HG03565 (cell line): ENCODE measurements around the gene CPNE8.
"Not testable (repeated sequence)": the region's sequence is repeated elsewhere in the genome, so short reads cannot be mapped to it uniquely, and the experiment has no call there.

ENCODE experiments used
- ATAC-seq: cut with Tn5 transposase; IDR thresholded peaks from one replicate; pipeline ENCODE4 v1.9.1; 2021; ENCODE audit warnings: mild to moderate bottlenecking, moderate library complexity; ENCODE audit not compliant: unreplicated experiment

Gene CPNE8

DNA sequence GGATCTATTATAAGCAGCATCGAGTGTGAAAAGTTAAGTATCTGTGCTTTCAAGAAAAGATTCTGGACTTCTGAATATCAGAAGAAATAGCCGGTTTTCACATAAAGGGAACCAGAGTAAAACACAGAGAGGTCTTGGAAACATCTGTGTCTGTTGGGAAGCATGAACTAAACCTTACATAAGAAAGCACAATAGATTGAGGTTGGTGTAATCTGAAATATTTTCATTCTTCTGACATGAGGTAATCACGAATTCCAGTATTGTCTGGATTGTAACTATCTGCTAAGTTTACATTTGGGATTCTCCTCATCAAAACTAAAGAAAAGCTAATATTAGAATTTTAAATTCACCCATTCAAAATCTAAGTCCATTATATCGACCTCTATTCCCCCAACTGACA is 161.3 kb downstream of the CPNE8 start:
- ATAC-seq, result no peak

DNA sequence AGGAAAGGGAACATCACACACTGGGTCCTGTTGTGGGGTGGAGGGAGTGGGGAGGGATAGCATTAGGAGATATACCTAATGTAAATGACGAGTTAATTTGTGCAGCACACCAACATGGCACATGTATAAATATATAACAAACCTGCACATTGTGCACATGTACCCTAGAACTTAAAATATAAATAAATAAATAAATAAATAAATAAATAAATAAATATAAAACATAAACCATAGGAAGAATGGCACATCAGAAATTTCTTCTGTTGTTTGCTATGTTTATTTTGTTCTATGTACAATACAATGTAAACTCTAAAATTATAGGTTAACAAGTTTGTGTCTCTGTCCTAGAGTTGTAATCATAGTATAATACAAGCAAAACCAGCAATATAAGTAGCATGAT is 162.9 kb downstream of the CPNE8 start:
- ATAC-seq, result not testable (repeated sequence)

DNA sequence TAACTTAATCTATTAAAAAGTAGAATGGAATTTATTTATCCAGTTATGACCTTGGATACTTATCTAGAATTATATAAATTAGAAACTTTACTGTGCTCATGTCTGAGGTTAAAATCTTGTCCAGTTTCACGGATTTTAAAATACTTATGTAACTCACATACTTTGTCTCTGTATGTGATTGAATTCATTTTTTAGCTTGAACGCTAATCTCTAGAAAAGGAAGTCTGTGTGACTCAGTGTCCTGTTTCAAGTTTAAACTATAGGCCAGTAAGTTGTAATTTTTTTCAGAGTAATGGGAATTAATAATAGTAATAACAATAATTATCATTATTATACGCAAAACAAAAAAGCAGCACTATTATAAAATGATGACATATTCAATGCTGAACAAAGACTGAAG is 168.6 kb downstream of the CPNE8 start:
- no peak for ATAC-seq

DNA sequence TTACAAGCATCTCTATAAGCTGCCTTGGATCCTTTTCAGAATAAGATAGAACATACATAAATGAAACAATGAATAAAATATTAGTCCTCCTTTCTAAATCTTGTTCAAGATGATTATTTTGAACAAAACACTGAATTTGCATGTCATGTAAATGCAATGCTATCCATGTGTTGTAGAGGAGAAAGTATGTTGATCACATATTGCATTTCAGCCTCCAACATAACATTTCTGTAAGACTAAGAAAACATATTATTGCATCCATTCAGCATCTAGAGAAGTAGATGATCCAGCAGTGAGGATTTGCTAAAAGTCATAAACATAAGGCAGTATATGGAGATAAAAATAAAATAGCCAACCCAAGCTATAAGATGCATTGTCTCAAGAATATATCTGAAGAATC is 172.6 kb downstream of the CPNE8 start:
- no peak for ATAC-seq

DNA sequence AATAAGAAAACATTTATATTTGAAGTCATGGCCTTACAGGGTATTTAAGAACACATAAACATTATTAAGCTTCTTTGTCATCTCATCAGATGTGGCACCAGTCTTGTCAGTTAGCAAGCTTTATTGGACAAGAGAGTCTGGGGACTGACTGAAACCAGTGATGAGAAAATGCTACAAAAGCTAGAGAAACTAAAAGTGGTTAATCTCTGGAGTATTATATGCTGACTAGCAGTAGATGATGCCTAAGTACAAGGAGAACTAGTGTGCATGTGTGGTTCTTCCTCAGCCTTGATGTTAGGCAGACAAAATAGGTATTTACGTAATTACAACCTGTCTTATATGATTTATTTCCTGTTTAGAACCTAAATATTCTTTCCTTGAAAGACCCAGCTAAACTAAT is 176.5 kb downstream of the CPNE8 start:
- no peak for ATAC-seq

DNA sequence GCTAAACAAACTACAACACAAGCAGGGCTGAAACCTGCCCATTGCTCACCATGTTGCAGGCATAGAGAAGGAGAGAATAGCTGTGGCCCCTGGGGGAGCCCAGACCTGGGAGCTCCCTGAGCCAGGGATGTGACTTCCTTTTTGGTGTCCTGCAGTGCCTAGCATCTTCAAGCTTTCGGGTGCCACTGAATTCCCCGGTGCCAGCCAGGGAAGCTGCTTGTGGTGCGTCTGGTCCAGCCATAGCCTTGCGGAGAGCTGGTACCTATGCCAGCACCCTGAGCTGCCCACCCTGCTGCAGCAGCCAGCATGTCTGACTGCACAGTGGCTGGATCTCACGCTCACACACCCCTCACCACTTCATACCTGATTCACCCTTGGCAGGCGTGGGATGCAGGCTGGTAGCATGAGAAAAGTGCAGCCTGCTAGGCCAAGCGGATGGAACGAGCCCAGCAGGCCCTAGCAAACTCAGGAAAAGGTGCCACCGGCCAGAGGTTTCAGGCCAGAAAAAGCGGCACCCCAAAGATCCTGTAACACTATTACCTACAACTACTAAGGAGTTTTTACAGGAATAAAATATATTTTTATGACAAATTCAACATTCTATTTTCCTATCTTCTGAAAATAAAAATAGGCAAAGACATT is 183.7 kb downstream of the CPNE8 start:
- ATAC-seq, result no peak

DNA sequence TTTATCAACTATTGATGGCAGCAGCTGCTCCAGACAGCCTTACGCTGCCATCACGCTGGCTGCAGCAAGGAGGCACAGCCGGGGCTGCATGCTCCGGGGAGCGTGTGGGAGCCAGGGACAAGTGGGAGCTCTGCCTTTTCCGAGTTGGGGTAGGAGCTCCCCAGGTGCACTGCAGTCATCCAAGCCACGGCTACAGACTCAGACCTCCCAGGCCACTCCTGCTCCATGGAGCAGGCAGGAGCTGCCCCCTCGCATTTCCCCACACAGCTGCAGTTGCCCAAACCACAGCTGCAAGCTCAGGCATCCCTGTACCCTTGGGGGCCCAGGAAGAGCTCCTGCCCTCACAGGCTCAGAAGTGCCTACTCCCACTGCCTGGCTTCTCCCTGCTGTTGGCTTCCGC is 184.7 kb downstream of the CPNE8 start:
- ATAC-seq, result no peak

DNA sequence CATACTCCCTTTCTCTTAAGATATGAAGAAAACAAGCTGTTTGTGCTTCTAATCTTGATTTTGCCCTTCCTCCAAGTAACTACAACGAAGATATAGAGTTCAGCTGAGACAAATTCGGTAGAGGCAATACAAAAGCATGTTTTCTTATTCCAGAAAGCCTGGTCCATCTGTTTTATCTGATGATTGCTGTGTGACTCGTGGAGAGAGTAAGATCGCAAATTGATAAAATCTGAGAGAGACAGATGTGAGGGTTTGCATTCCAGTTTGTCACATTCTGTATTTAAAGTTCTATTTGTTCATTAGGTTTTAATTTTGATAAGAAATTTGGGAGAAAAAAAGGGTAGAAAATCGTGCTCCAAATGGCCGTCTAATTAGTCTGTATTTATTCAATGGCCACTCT is 192.1 kb downstream of the CPNE8 start:
- no peak for ATAC-seq

DNA sequence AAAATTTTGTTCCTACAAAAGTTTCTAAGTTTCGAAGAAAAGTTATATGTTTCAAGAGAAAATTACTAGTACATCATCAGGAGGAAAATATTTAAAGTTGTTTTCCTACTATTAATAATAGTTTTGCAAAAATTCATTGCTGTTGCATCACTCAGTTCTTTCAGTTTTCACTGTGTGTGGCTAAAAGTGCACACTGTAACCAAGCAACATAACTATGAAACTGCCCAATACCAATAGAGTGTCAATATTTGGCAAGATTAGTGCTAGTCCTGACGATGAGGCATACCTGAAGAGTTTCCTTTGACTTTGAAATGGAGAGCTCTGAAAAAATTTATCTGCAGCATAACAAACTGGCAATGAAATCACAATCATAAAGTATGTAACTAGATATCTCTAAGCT is 194.3 kb downstream of the CPNE8 start:
- peak; percentile 66 for ATAC-seq

DNA sequence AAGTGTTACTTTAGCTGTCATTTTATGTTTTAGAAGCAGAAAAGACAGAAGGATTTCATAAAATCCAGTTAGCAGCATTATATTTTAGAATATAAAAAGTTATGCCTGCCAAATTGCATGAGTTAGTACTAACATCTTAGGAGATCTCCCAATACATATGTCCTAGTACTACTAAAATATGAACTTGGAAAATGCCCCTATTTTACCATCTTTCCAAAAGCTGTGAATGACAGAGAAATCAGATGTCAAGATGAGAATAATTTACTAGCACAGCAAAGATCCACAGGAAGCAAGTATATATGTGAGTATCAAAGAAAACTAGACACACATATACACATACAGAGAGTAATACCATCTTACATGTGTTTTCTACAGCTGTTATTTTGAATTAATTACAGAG is 196.9 kb downstream of the CPNE8 start:
- ATAC-seq, result no peak

DNA sequence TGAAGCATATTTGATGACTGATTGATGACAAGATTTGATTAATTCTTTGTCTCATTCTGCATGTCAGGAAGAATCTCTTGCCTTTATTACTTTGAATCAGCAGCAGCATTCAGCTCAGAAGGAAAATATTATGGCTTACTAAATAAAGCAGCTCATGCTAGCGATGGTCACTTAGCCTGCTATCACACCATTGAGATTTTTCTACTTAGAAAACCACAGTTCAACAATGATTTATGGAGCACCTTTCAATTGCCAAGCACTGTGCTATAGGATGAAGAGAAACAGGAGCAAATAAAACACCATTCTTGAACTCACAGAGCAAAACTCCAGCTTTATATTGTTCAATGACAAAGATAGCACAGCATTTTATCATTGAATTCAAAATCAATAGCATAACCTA is 197.7 kb downstream of the CPNE8 start:
- ATAC-seq, result no peak

DNA sequence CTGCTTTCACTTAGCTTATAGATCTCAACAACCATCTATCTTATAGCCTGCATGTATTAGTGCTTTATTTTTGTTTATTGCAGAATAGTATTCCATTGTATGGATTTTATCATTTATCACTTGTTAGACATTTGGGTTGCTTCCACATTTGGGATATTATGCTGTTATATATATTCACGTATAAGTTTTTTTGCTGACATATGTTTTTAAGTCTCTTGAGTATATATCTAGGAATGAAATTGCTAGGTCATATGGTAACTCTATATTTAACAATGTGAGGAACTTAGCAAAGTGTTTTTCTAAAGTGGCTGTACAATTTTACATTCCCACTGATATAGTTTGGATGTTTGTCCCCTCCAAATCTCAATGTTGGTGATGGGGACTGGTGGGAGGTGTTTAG is 208.1 kb downstream of the CPNE8 start:
- no peak for ATAC-seq

DNA sequence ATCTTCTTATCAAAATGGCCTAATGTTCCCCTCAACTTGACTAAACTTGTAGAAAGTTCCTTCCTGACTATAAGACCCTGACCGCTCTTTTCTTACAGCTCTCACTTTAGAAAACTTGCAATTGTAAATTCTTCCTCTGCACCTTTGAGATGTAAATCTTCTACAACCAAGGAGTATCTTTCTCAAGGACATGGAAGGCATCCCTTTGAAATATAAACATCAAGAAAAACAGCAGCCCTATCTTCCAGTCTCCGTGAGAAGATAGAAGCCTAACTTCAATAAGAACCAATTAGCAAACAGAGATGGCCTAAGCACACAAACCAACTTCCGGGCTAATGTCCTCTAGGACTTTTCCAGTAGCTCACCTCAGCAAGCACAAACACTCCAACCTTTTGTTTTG is 210.3 kb downstream of the CPNE8 start:
- ATAC-seq, result no peak

DNA sequence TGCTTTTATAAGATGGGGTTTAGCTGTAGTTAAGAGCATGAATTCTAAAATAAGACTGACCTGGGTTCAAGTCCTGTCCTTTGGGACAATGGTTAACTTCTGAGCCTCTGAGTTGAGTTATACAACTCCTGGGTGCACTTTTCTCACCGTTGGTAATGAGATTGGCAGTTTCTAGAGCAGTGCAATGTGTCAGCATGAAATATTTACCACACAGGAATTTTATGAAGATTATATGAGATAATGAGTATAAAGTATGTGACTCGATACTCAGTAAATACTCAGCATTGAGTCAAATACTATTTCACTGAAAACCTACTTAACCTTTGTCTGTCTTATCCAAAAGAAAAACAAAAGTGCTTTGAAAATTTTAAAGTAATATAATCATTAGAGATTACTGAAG is 214.2 kb downstream of the CPNE8 start:
- ATAC-seq, result no peak

DNA sequence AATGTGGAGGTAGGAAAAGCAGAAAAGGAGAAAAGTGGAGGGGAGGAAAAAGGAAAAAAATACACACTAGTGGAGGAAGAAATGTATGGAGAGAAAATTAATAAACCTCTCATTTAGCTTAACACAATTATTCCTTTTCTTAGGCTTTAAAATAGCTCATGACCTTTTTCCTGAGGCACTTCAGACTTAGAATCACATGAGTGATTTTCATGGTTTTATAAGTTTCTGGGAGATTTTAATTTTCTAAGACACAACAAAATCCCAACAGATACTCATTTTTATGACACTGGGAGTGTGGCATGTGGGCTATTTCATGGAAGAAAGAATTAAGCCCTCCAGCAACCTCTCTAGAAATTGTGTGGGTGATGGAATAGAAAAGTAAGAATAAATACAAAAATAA is 214.7 kb downstream of the CPNE8 start:
- no peak for ATAC-seq

DNA sequence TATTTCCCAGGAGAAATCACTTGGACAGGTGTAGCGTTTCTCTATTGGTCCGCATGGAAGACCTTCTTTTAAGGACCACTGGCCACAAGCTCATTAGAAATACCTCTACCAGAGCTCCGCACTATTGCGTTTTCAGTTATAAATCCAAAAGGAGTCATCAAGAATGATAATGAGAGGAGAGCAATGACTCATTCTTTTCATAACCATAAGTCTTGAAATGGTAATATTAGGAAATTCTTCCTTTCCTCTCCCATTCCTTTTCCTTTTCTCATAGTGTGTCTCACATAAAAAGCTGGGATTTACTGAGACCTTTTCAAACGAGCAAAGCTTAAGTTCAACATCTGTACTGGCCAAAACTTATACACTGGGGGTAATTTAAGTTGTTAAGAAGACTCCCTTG is 215.7 kb downstream of the CPNE8 start:
- no peak for ATAC-seq

DNA sequence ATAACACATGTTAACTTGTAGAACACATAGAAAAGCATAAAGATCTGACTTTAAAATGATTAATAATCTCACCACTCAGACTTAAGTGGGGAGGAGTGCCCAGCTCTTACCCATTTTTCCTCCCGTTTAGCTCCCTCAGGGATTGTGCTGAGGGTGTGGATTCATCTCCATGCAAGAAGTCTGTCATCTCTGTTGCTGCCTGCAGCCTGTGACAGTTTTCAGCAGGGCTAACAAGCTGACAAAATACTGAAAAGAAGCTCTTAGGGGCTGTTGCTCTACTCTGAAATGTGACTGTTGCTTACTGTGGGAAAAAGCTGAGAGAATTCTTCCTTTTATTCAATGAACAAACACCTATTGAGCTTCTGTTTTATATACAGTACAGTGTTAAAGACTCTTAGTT is 216.2 kb downstream of the CPNE8 start:
- ATAC-seq, result no peak

DNA sequence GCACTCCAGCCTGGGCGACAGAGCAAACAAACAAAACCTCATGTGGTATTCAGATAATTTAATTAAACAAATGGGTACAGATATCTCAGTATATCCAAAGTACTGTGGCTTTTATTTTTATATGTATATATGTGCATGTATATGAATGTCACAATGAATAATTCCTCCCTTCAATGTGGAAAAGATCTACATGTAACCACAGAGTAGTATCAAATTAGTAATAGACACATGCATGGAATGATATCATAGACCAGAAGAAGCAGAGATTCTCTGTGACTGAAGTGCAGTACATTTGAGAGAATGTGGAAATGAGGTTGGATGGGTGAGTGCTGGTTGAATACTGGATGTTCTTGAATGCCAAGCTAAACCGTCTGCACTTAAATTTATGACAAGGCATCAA is 222.9 kb downstream of the CPNE8 start:
- ATAC-seq, result no peak

DNA sequence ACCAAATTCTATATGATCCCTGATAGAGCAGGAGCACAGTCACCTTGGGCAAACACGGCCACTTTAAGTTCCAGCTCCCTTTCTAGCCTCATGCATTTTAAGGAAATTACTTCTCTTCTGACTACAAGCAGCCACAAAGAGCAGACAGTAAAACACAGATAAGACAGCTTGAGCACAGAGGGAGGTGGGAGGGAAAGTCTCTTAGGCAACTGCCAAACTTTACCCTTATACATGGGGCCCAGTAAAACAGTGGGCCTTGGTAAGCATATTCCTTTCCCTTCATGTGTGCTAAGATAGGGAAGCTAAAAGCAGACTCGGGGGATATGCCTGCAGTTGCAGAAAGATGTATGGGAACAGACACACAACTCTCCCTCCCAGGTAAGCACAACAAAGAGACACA is 235.9 kb downstream of the CPNE8 start:
- ATAC-seq, result no peak

DNA sequence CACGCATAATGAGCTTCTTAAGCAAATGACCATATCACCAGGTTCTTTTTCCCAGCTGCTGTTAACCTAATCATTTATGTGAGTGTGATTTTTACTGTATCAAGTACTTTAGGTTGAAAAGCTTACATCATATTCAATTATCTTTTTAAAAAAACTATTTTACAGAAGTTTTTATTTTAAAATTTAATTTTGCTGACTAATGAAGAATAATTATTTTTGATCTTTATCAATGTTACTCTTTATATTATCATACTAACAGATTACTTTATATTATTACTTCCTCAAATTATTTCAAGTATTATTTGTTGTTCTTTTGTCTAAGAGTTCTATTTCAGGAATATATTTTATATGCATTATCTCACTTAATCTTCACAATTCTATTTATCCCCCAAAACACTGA is 236.3 kb downstream of the CPNE8 start:
- no peak for ATAC-seq

DNA sequence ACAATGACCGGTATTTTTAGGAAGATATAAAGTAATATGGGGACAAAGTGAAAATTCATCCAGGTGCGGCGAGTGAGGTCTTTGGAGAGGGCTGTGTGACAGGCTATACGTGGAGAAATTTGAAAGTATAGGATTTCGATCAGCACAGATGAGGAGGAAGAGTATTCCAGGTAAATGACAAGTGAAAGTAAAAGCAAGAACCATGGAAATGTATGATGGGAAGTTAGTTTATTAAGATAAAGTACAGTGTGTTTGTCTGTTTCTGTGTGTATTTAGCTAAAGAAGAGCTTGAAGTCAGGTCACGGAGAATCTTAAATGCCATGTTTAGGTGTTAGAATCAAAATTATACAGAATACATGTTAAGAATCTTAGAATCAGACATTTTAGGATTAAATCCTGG is 239.0 kb downstream of the CPNE8 start:
- ATAC-seq, result no peak

DNA sequence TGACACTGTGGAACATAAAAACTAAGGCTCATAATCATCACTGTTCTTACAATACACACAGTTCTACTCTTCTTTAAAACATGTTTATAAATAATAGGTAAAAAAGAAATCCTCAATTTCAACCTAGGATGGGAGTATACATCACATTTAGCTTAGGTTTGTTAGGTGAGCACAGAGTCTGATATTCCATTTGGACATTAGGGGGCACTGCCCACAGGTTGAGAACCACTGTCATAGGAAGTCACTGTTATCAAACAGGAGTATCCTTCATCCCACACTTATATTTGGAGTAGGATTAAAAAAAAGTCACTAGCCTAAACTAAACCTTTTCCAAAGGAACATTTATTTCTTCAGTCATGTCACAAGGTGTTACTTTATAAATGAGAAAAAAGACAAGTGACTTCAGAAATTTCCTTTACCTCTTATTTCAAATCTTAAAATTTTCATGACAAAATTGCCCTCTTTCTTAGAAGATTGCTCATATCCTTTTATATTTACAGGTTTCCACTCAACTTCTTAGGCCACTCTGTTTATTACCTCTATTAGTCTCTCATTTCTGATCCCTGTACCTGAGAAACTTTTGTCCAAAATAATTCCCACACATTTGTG is 240.6 kb downstream of the CPNE8 start:
- ATAC-seq, result peak; percentile 73

DNA sequence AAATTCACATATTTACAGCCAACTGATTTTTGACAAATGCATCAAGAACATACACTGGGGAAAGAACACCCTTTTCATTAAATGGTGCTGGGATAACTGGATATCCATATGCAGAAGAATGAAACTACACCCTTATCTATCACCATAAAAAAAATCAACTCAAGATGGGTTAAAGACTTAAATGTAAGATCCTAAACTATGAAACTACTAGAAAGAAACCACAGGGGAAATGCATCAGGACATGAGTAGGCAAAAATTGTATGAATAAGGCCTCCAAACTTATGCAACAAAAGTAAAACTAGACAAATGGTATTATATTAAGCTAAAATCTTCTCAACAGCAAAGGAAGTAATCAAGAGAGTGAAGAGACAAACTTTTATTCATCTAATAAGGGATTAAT is 242.6 kb downstream of the CPNE8 start:
- no peak for ATAC-seq
